GM12878 (cell line): ENCODE data around the gene EMC1. TPM values are rescaled to one million over a fixed set of nuclear protein-coding genes. Genes with fewer than 3 reads are reported as not detected.

Source experiments
- ATAC-seq: fragments of 200-7000 bp; cut with Tn5 transposase; 3 replicates; pipeline ENCODE4 v1.9.1; 2020; ENCODE audit warnings: mild to moderate bottlenecking, moderate library complexity
- BruUV-seq: library from RNA; stranded (reverse); fragments of 400-500 nt; replicated peaks from 2 replicates; lab custom pipeline; 2021; lab: Mats Ljungman, UMichigan
- CTCF ChIA-PET: fragments of 300-600 bp; sonication (Branson Sonifier 250); formaldehyde crosslinking; extraction: SDS; loops from one replicate; lab custom pipeline; 2021; ENCODE audit warnings: inconsistent platforms; lab: Yijun Ruan, JAX
- POLR2A ChIA-PET: fragments of 350-600 bp; formaldehyde crosslinking; extraction: SDS; loops from one replicate; lab custom pipeline; 2021; ENCODE audit warnings: inconsistent platforms; lab: Charles Lee
- RAD21 ChIA-PET: fragments of 300-600 bp; sonication (Branson Sonifier 250); formaldehyde crosslinking; loops from one replicate; lab custom pipeline; 2023; ENCODE audit warnings: antibody characterized with exemption; ENCODE audit not compliant: unreplicated experiment; lab: Charles Lee
- SMC1A ChIA-PET: fragments of 300-600 bp; sonication (Branson Sonifier 250); formaldehyde crosslinking; loops from one replicate; lab custom pipeline; 2023; ENCODE audit not compliant: unreplicated experiment, uncharacterized antibody; lab: Charles Lee
- DNase-seq: peaks from one replicate; pipeline ENCODE4 v3.0.0-alpha.2; 2011; ENCODE audit warnings: low read depth, low spot score
- FAIRE-seq: peaks from 3 replicates; lab custom pipeline; 2011; peaks lifted over from hg19 to GRCh38; lab: Jason Lieb, UNC
- H2AFZ ChIP-seq: 2 replicates; pipeline ENCODE4 v1.6.0; 2011; ENCODE audit warnings: low read depth, low read length, control low read depth; ENCODE audit not compliant: control insufficient read depth
- H3K27ac ChIP-seq: 2 replicates; pipeline ENCODE4 v1.5.1; 2011; ENCODE audit warnings: control low read depth; ENCODE audit not compliant: control insufficient read depth, insufficient read depth
- H3K27me3 ChIP-seq, 2 experiments: replicated peaks in 1 of 2; 2 replicates each; pipeline versions ENCODE4 v1.6.0 to v1.6.1; 2011; ENCODE audit warnings: low read length in 1 of 2; ENCODE audit not compliant: control insufficient read depth in 2 of 2, insufficient read depth in 2 of 2
- H3K36me3 ChIP-seq, 2 experiments: 2 replicates each; pipeline ENCODE4 v1.5.1; 2011; ENCODE audit warnings: low read length in 1 of 2; ENCODE audit not compliant: control insufficient read depth in 2 of 2, insufficient read depth in 2 of 2
- H3K4me1 ChIP-seq: 2 replicates; pipeline ENCODE4 v1.6.1; 2011; ENCODE audit warnings: mild to moderate bottlenecking, low read length, moderate library complexity, mixed read lengths; ENCODE audit not compliant: control insufficient read depth, insufficient read depth
- H3K4me2 ChIP-seq: 2 replicates; pipeline ENCODE4 v1.6.0; 2011; ENCODE audit warnings: control low read depth; ENCODE audit not compliant: control insufficient read depth, insufficient read depth
- H3K4me3 ChIP-seq: fragments of 200-600 bp; sonication (generic); 2 replicates; pipeline ENCODE4 v1.5.1; 2016
- H3K79me2 ChIP-seq: 2 replicates; pipeline ENCODE4 v1.6.0; 2011; ENCODE audit warnings: low read length; ENCODE audit not compliant: control insufficient read depth, insufficient read depth
- H3K9ac ChIP-seq: 2 replicates; pipeline ENCODE4 v1.8.0; 2011; ENCODE audit warnings: low read length, control low read depth, mixed read lengths; ENCODE audit not compliant: control insufficient read depth, insufficient read depth
- H3K9me3 ChIP-seq: replicated peaks from 3 replicates; pipeline ENCODE4 v1.5.1; 2011; ENCODE audit warnings: mild to moderate bottlenecking, low read length; ENCODE audit not compliant: control insufficient read depth, insufficient read depth
- H4K20me1 ChIP-seq: 2 replicates; pipeline ENCODE4 v1.6.0; 2011; ENCODE audit not compliant: control insufficient read depth, insufficient read depth
- EGR1 ChIP-seq, 2 experiments: IDR thresholded peaks; 1 replicate in 1 of 2; 2 replicates in 1 of 2; pipeline ENCODE4 v1.6.1; 2011 to 2012; ENCODE audit warnings: low read depth in 2 of 2, low read length in 2 of 2, borderline replicate concordance in 1 of 2, mild to moderate bottlenecking in 1 of 2, moderate library complexity in 1 of 2
- ESRRA ChIP-seq: IDR thresholded peaks from 2 replicates; pipeline ENCODE4 v1.6.1; 2012; ENCODE audit warnings: mild to moderate bottlenecking, low read length, improper control_type of control experiment
- GATAD2B ChIP-seq: fragments of 450-650 bp; conservative IDR thresholded peaks from 2 replicates; pipeline ENCODE4 v1.6.1; 2017; ENCODE audit warnings: low read depth, mild to moderate bottlenecking, moderate library complexity
- JUND ChIP-seq: IDR thresholded peaks from 2 replicates; pipeline ENCODE4 v1.6.1; 2012; ENCODE audit warnings: low read depth, mild to moderate bottlenecking, low read length, improper control_type of control experiment, moderate library complexity
- LARP7 ChIP-seq: fragments of 450-650 bp; IDR thresholded peaks from 2 replicates; pipeline ENCODE4 v1.6.1; 2017; ENCODE audit warnings: mild to moderate bottlenecking
- PAX5 ChIP-seq: IDR thresholded peaks from 2 replicates; pipeline ENCODE4 v1.6.1; 2011; ENCODE audit warnings: low read depth, low read length, borderline replicate concordance
- PAX8 ChIP-seq: fragments of 450-650 bp; IDR thresholded peaks from 2 replicates; pipeline ENCODE4 v1.6.1; 2017; ENCODE audit warnings: mild to moderate bottlenecking, moderate library complexity
- RELA ChIP-seq: fragments of 450-650 bp; IDR thresholded peaks from 2 replicates; pipeline ENCODE4 v1.8.0; 2014; ENCODE audit warnings: borderline replicate concordance; ENCODE audit not compliant: partially characterized antibody
- RFX5 ChIP-seq: IDR thresholded peaks from 2 replicates; pipeline ENCODE4 v1.6.1; 2011; ENCODE audit warnings: low read depth, low read length, improper control_type of control experiment
- RUNX3 ChIP-seq: IDR thresholded peaks from 2 replicates; pipeline ENCODE4 v1.6.1; 2012; ENCODE audit warnings: low read length, inconsistent platforms
- SMC3 ChIP-seq: IDR thresholded peaks from 2 replicates; pipeline ENCODE4 v1.6.1; 2011; ENCODE audit warnings: low read length, improper control_type of control experiment, borderline replicate concordance
- SP1 ChIP-seq: IDR thresholded peaks from one replicate; pipeline ENCODE4 v1.6.1; 2011; ENCODE audit warnings: low read depth, low read length
- TBL1XR1 ChIP-seq: IDR thresholded peaks from 2 replicates; pipeline ENCODE4 v1.6.1; 2012; ENCODE audit warnings: low read depth, low read length, improper control_type of control experiment
- ZBTB4 ChIP-seq: fragments of 450-650 bp; formaldehyde crosslinking; IDR thresholded peaks from 2 replicates; pipeline ENCODE4 v1.4.0; 2022; ENCODE audit warnings: mild to moderate bottlenecking, moderate library complexity
- WGBS: methylation state at CpG from one replicate; pipeline ENCODE4 v1.1.6; 2016; ENCODE audit warnings: low lambda C conversion rate; ENCODE audit not compliant: insufficient replicate concordance, insufficient coverage; ENCODE audit errors: missing lambda C conversion rate; 5-methylcytosine and 5-hydroxymethylcytosine counted together
- in situ Hi-C: fragments of 300-500 bp; cut with MboI; formaldehyde crosslinking; loops from 9 replicates; pipeline ENCODE4 v1.14.3; 2018; ENCODE audit warnings: mixed read lengths
- intact Hi-C: fragments of 100-400 bp; cut with micrococcal nuclease; formaldehyde crosslinking; loops from one replicate; pipeline ENCODE4 v1.14.2; 2022; ENCODE audit not compliant: unreplicated experiment
- polyA plus RNA-seq, 11 experiments: library from polyadenylated mRNA; depleted of rRNA in 4 of 11; unstranded in 6 of 11; stranded (reverse) in 5 of 11; fragments of >200 nt; fragmentation: Nextera tagmentation in 4 of 11; fragmentation: Illumina TruSeq in 1 of 11; extraction: Ambion mirVana in 4 of 11; extraction: Trizol in 1 of 11; gene quantifications; 1 replicate in 1 of 11; 2 replicates in 10 of 11; pipeline versions ENCODE4 v1.2.1 to v1.2.3, GENCODE V29; 2011 to 2016; ENCODE audit warnings: inconsistent platforms in 2 of 11, missing spikeins in 2 of 11, low read depth in 1 of 11
- total RNA-seq, 4 experiments: library from RNA; depleted of rRNA in 3 of 4; stranded (reverse); fragments of >200 nt in 3 of 4; fragmentation: Illumina TruSeq in 1 of 4; extraction: Trizol in 1 of 4; gene quantifications; 2 replicates each; pipeline versions ENCODE4 v1.2.1 to v1.2.3, GENCODE V29; 2013 to 2021

The EMC1 gene
- total and polyA plus RNA-seq, 10 of the 15 experiments (the other 5 are each of a cell fraction or from before 2014, with no cell fraction given), result 12.2 to 43.6 (median 20.6) TPM

- no TSS peak for BruUV-seq
Observed at GRCh38 chr1:19198820-19199219, 52.5 kb downstream of the EMC1 start.

More at GRCh38 chr1:19198820-19199219, 52.5 kb downstream of the EMC1 start:
- H3K4me1 ChIP-seq, result no peaks in the 10 kb centered on the region; the same call in 1 of the 2 replicates
- ChIA-PET SMC1A (interaction anchor here (1.1 to 4.1 kb wide), 3 partner anchors 10 to 16 kb away, joined by 3 to 10 read pairs (median 9); no protein-coding TSS in a partner anchor), RAD21 (no interaction called here), CTCF (interaction anchor here (1.0 to 1.5 kb wide), 3 partner anchors 9 to 43 kb away, joined by 3 to 5 read pairs (median 4); no protein-coding TSS in a partner anchor)
- FAIRE-seq (no peak), DNase-seq (no peak), ATAC-seq (no peak)
- H3K4me3 ChIP-seq, result no peak overlapping the region
- no peak overlapping the region for H3K4me2 ChIP-seq
- H3K27ac ChIP-seq, result no peak overlapping the region
- no peak overlapping the region for H3K9ac ChIP-seq
- peaks cover 29% of the 10 kb centered on the region for H3K79me2 ChIP-seq
- H4K20me1 ChIP-seq, result peaks cover 2% of the 10 kb centered on the region; the same call in 1 of the 2 replicates
- no peaks in the 10 kb centered on the region for H3K27me3 ChIP-seq
- no peaks in the 10 kb centered on the region for H3K9me3 ChIP-seq
- in situ Hi-C loops, result loop anchor here (25.0 kb wide), 1 partner anchor 1563 kb away; no protein-coding TSS in a partner anchor
- TF ChIP-seq ESRRA (no peak), PAX5 (no peak), RFX5 (no peak), JUND (no peak), ZBTB4 (CRISPR knock-in tag) (no peak), GATAD2B (no peak), RUNX3 (no peak), LARP7 (no peak), RELA (no peak), SMC3 (no peak), EGR1 (IDR thresholded peaks at IDR 0.05; ENCODE audit: borderline replicate concordance in 1 of 2, low read depth in 2 of 2, low read length in 2 of 2) (no peak), SP1 (no peak), PAX8 (no peak), TBL1XR1 (no peak)
- TF ChIP-seq, all 136 proteins: peak for 0
- Histone ChIP-seq H3K36me3 (peaks cover 11 to 32% of the 10 kb centered on the region in 2 experiments), H2AFZ (no peak overlapping the region)
- WGBS, result 99% methylated on average over 4 of the region's 4 CpGs
- intact Hi-C loops, result no loop called here
- POLR2A ChIA-PET, result interaction anchor here (0.6 kb wide), 1 partner anchor 148 kb away, joined by 3 read pairs; no protein-coding TSS in a partner anchor
